ENCODE measurements around the gene FAM222A. TPM values are rescaled to one million over a fixed set of nuclear protein-coding genes. Genes with fewer than 3 reads are reported as not detected.

The FAM222A gene
- polyA plus RNA-seq, 1 donor (not counting 4 experiments of a cell fraction or from before 2014, with no cell fraction given): 0.05 TPM

DNA sequence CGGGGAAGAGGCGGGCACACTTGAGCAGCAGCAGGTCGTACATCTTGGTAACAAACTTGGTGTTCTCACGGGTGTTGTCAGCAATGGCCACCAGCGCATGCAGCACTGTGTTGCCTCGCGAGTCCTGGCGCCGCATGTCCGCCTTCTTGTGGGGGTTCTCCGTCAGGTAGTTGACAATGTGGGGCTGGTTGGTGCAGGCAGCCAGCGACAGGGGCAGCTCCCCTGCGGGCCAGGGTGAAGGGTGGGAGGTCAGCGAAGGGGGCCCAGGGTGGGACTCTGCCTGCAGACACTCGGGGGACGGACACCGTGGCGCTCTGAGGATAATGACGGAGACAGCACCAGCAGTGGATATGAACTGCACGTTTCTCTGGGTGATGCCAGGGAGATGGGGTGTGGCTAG lies 85.1 kb downstream of the FAM222A start:
- TF ChIP-seq, protein P1, sequence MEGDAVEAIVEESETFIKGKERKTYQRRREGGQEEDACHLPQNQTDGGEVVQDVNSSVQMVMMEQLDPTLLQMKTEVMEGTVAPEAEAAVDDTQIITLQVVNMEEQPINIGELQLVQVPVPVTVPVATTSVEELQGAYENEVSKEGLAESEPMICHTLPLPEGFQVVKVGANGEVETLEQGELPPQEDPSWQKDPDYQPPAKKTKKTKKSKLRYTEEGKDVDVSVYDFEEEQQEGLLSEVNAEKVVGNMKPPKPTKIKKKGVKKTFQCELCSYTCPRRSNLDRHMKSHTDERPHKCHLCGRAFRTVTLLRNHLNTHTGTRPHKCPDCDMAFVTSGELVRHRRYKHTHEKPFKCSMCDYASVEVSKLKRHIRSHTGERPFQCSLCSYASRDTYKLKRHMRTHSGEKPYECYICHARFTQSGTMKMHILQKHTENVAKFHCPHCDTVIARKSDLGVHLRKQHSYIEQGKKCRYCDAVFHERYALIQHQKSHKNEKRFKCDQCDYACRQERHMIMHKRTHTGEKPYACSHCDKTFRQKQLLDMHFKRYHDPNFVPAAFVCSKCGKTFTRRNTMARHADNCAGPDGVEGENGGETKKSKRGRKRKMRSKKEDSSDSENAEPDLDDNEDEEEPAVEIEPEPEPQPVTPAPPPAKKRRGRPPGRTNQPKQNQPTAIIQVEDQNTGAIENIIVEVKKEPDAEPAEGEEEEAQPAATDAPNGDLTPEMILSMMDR (optimal IDR thresholded peaks at IDR 0.05 in 1 of 3, IDR thresholded peaks at IDR 0.05 in 1 of 3, conservative IDR thresholded peaks at IDR 0.05 in 1 of 3; ENCODE audit: extremely low read depth in 1 of 3, insufficient read depth in 2 of 3, low read length in 3 of 3): no peak
- TF ChIP-seq EZH2 (IDR thresholded peaks at IDR 0.05; ENCODE audit: low read length): no peak
- no peak for FAIRE-seq
- Histone ChIP-seq H3K36me3 (ENCODE audit: control insufficient read depth in 2 of 2, extremely low read depth in 1 of 2, insufficient read depth in 2 of 2, low read length in 2 of 2) (no peaks in the 10 kb centered on the region), H3K4me3 (ENCODE audit: control insufficient read depth in 2 of 3, extremely low read depth in 1 of 3, insufficient read depth in 2 of 3, low read depth in 1 of 3, low read length in 3 of 3) (no peak overlapping the region), H3K4me1 (ENCODE audit: control insufficient read depth, extremely low read depth, insufficient read depth, low read length) (peaks cover 5% of the 10 kb centered on the region), H3K4me2 (ENCODE audit: control insufficient read depth, extremely low read depth, insufficient read depth, low read depth, low read length) (no peak overlapping the region), H3K9me3 (ENCODE audit: control insufficient read depth, low read depth, low read length) (no peaks in the 10 kb centered on the region), H3K9me1 (ENCODE audit: control insufficient read depth, extremely low read depth, insufficient read depth, low read length) (no peaks in the 10 kb centered on the region), H2AFZ (ENCODE audit: control insufficient read depth, low read length) (no peak overlapping the region), H3K27ac (ENCODE audit: control insufficient read depth, insufficient read depth, low read length) (no peak overlapping the region), H3K27me3 (ENCODE audit: control insufficient read depth, extremely low read depth, insufficient read depth, low read length) (no peaks in the 10 kb centered on the region), H3K79me2 (ENCODE audit: control insufficient read depth, insufficient read depth, low read length) (no peaks in the 10 kb centered on the region), H3K9ac (ENCODE audit: control insufficient read depth, extremely low read depth, insufficient read depth, low read length) (no peak overlapping the region), H4K20me1 (ENCODE audit: control insufficient read depth, extremely low read depth, insufficient read depth, low read length) (no peaks in the 10 kb centered on the region)
- dilution Hi-C loops (cut with MboI; ENCODE audit: extremely low pct_ligation_motif_present, low sequenced_read_pairs): loop anchor here (25.0 kb wide), 2 partner anchors 161 to 261 kb away; no protein-coding TSS in a partner anchor
- no peak for DNase-seq (ENCODE audit: low read depth, low spot score)

DNA sequence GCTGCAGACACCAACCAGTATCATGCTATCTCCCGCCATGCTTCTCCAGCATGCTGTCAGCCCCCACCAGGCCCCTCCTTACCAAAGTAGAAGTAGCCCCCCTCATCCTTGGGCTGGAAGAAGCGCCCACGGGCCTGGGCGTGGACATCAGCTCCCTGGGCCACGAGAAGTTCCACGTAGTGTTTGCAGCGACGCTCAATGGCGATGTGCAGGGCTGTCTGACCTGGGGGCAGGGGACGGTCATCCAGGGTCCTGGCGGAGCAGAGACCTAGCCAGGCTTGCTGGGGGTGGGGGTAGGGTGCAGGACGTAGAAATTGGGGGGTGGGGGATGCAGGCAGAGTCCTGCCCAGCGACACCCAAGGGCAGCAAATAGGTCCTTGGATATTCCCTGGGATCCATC lies 86.9 kb downstream of the FAM222A start:
- no peak overlapping the region for H3K4me3 ChIP-seq (ENCODE audit: control insufficient read depth in 2 of 3, extremely low read depth in 1 of 3, insufficient read depth in 2 of 3, low read depth in 1 of 3, low read length in 3 of 3)
- FAIRE-seq (no peak), DNase-seq (ENCODE audit: low read depth, low spot score) (no peak)
- dilution Hi-C loops (cut with MboI; ENCODE audit: extremely low pct_ligation_motif_present, low sequenced_read_pairs): no loop called here
- no peaks in the 10 kb centered on the region for H3K36me3 ChIP-seq (ENCODE audit: control insufficient read depth in 2 of 2, extremely low read depth in 1 of 2, insufficient read depth in 2 of 2, low read length in 2 of 2)
- H3K4me2 ChIP-seq (ENCODE audit: control insufficient read depth, extremely low read depth, insufficient read depth, low read depth, low read length): no peak overlapping the region
- H3K79me2 ChIP-seq (ENCODE audit: control insufficient read depth, insufficient read depth, low read length): no peaks in the 10 kb centered on the region
- H2AFZ ChIP-seq (ENCODE audit: control insufficient read depth, low read length): no peak overlapping the region
- no peaks in the 10 kb centered on the region for H3K4me1 ChIP-seq (ENCODE audit: control insufficient read depth, extremely low read depth, insufficient read depth, low read length)
- no peak for TF ChIP-seq EZH2 (IDR thresholded peaks at IDR 0.05; ENCODE audit: low read length)
- TF ChIP-seq, protein P1 (optimal IDR thresholded peaks at IDR 0.05 in 1 of 3, IDR thresholded peaks at IDR 0.05 in 1 of 3, conservative IDR thresholded peaks at IDR 0.05 in 1 of 3; ENCODE audit: extremely low read depth in 1 of 3, insufficient read depth in 2 of 3, low read length in 3 of 3): no peak
- H3K9me1 ChIP-seq (ENCODE audit: control insufficient read depth, extremely low read depth, insufficient read depth, low read length): no peaks in the 10 kb centered on the region
- H3K9me3 ChIP-seq (ENCODE audit: control insufficient read depth, low read depth, low read length): no peaks in the 10 kb centered on the region
- no peak overlapping the region for H3K27ac ChIP-seq (ENCODE audit: control insufficient read depth, insufficient read depth, low read length)
- H4K20me1 ChIP-seq (ENCODE audit: control insufficient read depth, extremely low read depth, insufficient read depth, low read length): no peaks in the 10 kb centered on the region
- no peaks in the 10 kb centered on the region for H3K27me3 ChIP-seq (ENCODE audit: control insufficient read depth, extremely low read depth, insufficient read depth, low read length)
- no peak overlapping the region for H3K9ac ChIP-seq (ENCODE audit: control insufficient read depth, extremely low read depth, insufficient read depth, low read length)

Measured in keratinocyte (primary cell).